Skeletal muscle tissue (tissue), 4 donors: ENCODE data around the gene SUPT5H. TPM values are rescaled to one million over a fixed set of nuclear protein-coding genes. Genes with fewer than 3 reads are reported as not detected.

Experiments
- H3K27ac ChIP-seq: one replicate; pipeline ENCODE4 v1.7.0; 2013; ENCODE audit warnings: mild to moderate bottlenecking, low read depth, low read length, inconsistent platforms
- H3K27me3 ChIP-seq, 3 donors: one replicate each; pipeline ENCODE4 v1.7.0; 2013; ENCODE audit warnings: low read length in 3 of 3; ENCODE audit not compliant: control insufficient read depth in 3 of 3, insufficient read depth in 3 of 3
- H3K36me3 ChIP-seq, 3 donors: one replicate each; pipeline ENCODE4 v1.7.0; 2013; ENCODE audit warnings: low read length in 3 of 3; ENCODE audit not compliant: control insufficient read depth in 3 of 3, insufficient read depth in 3 of 3
- H3K4me1 ChIP-seq, 3 donors: one replicate each; pipeline ENCODE4 v1.7.0; 2013; ENCODE audit warnings: low read length in 3 of 3, mild to moderate bottlenecking in 3 of 3; ENCODE audit not compliant: control insufficient read depth in 3 of 3, insufficient read depth in 3 of 3
- H3K4me3 ChIP-seq, 3 donors: one replicate each; pipeline ENCODE4 v1.7.0; 2013; ENCODE audit warnings: low read length in 3 of 3
- H3K9ac ChIP-seq, 3 donors: one replicate each; pipeline ENCODE4 v1.7.0; 2013; ENCODE audit warnings: low read length in 3 of 3, mild to moderate bottlenecking in 3 of 3, moderate library complexity in 2 of 3, low read depth in 1 of 3
- H3K9me3 ChIP-seq, 3 donors: one replicate each; pipeline ENCODE4 v1.7.0; 2013; ENCODE audit warnings: low read length in 3 of 3; ENCODE audit not compliant: control insufficient read depth in 3 of 3
- total RNA-seq: library from RNA; depleted of rRNA; stranded (reverse); fragments of >200 nt; gene quantifications from one replicate; pipeline ENCODE4 v1.2.3, GENCODE V29; 2014
- donor health status: Osteomylitis.

SUPT5H gene
- total RNA-seq, 1 donor from 2014 or later = 40.7 TPM

- Histone ChIP-seq H3K4me3 (no peak overlapping the region), H3K36me3 (peaks cover 64 to 68% (median 67%) of the 10 kb centered on the region in 3 donors), H3K27me3 (no peaks in the 10 kb centered on the region), H3K27ac (no peak overlapping the region), H3K9ac (no peak overlapping the region), H3K4me1 (no peaks in the 10 kb centered on the region), H3K9me3 (no peaks in the 10 kb centered on the region)
These were observed 20.8 kb downstream of the SUPT5H start for GRCh38 chr19:39465956-39466747.

DNA sequence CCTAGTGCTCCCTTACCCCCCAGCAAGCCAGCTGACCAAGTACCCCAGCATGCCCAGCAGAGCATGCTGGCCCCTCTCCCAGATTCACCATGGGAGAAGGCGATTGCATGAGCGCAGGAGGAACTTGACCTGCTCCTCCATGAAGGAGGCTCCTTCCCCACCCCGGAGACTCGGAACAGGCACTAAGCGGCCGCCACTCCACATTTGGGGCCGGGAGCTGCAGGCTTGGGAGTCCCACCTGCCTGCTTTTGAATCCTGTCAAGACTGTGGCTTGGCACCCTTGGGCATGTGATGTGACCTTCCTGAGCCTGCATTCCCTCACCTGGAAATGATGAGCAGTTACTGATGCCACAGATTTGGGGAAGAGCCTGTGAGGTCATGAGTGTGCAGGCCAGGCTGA lies 22.6 kb downstream of the SUPT5H start:
- Histone ChIP-seq H3K27ac (no peak overlapping the region), H3K4me3 (no peak overlapping the region), H3K36me3 (peaks cover 80 to 83% (median 81%) of the 10 kb centered on the region in 3 donors), H3K9ac (no peak overlapping the region), H3K27me3 (no peaks in the 10 kb centered on the region), H3K4me1 (no peaks in the 10 kb centered on the region), H3K9me3 (no peaks in the 10 kb centered on the region)

DNA sequence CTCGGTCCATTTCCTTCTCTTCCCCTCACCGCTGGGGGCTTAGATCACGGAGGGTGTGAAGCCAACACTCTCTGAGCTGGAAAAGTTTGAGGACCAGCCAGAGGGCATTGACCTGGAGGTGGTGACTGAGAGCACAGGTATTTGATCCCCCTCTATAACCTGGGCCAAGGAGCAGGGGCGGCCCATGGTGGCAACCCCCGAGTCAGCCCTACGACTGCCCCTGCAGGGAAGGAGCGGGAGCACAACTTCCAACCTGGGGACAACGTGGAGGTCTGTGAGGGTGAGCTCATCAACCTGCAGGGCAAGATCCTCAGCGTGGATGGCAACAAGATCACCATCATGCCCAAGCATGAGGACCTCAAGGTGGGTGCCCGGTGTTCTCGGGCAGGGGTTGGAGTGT lies 23.7 kb downstream of the SUPT5H start:
- no peaks in the 10 kb centered on the region for H3K4me1 ChIP-seq
- no peak overlapping the region for H3K4me3 ChIP-seq
- no peaks in the 10 kb centered on the region for H3K9me3 ChIP-seq
- H3K36me3 ChIP-seq = peaks cover 89 to 91% (median 91%) of the 10 kb centered on the region in 3 donors
- H3K9ac ChIP-seq = no peak overlapping the region
- no peaks in the 10 kb centered on the region for H3K27me3 ChIP-seq
- no peak overlapping the region for H3K27ac ChIP-seq

- Histone ChIP-seq H3K4me1 (no peaks in the 10 kb centered on the region), H3K9me3 (no peaks in the 10 kb centered on the region), H3K27me3 (no peaks in the 10 kb centered on the region), H3K36me3 (peaks cover 93 to 95% (median 94%) of the 10 kb centered on the region in 3 donors), H3K27ac (no peak overlapping the region), H3K9ac (no peak overlapping the region), H3K4me3 (no peak overlapping the region)
These were observed 24.2 kb downstream of the SUPT5H start for GRCh38 chr19:39469567-39469966.

GRCh38 chr19:39470724-39471339 lies 25.4 kb downstream of the SUPT5H start:
- Histone ChIP-seq H3K27me3 (no peaks in the 10 kb centered on the region), H3K9ac (no peak overlapping the region), H3K4me3 (no peak overlapping the region), H3K36me3 (peaks cover 90 to 94% (median 91%) of the 10 kb centered on the region in 3 donors), H3K27ac (no peak overlapping the region), H3K4me1 (peaks cover 0 to 3% (median 0%) of the 10 kb centered on the region in 3 donors), H3K9me3 (no peaks in the 10 kb centered on the region)

- no peak overlapping the region for H3K9ac ChIP-seq
- H3K4me1 ChIP-seq = peaks cover 0 to 4% (median 0%) of the 10 kb centered on the region in 3 donors
- no peak overlapping the region for H3K4me3 ChIP-seq
- H3K27me3 ChIP-seq = no peaks in the 10 kb centered on the region
- H3K27ac ChIP-seq = no peak overlapping the region
- H3K36me3 ChIP-seq = peaks cover 87 to 90% (median 88%) of the 10 kb centered on the region in 3 donors
- no peaks in the 10 kb centered on the region for H3K9me3 ChIP-seq
These were observed 26.6 kb downstream of the SUPT5H start for GRCh38 chr19:39471756-39472536.

GRCh38 chr19:39472746-39473442 lies 27.5 kb downstream of the SUPT5H start:
- peaks cover 0 to 4% (median 0%) of the 10 kb centered on the region in 3 donors for H3K4me1 ChIP-seq
- H3K4me3 ChIP-seq = no peak overlapping the region
- H3K27ac ChIP-seq = no peak overlapping the region
- H3K36me3 ChIP-seq = peaks cover 80 to 83% (median 81%) of the 10 kb centered on the region in 3 donors
- no peaks in the 10 kb centered on the region for H3K9me3 ChIP-seq
- no peak overlapping the region for H3K9ac ChIP-seq
- H3K27me3 ChIP-seq = no peaks in the 10 kb centered on the region

DNA sequence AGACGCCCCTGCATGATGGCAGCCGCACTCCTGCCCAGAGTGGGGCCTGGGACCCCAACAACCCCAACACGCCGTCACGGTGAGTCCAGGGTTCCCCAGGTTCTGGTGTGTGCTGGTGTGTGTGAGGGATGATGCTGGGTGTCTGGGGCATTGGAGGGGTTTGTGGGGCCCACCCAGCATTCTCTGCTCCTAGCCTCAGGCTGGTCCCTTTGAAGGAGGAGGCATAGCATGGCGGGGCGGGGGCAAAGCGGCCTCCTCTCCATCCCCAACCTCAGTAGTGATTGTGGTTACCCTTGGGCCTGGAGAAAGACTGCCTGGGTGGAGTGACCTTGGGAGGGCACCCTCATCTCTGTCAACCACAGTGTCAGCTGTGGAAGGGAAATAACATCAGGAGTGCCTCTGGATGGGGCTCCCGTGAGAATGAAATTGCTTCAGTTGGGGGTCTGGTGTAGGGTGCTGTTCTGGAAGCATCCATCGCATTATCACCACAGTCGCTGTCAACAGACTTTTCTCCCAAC lies 28.1 kb downstream of the SUPT5H start:
- Histone ChIP-seq H3K9me3 (no peaks in the 10 kb centered on the region), H3K4me1 (peaks cover 0 to 4% (median 0%) of the 10 kb centered on the region in 3 donors), H3K36me3 (peaks cover 74 to 77% (median 75%) of the 10 kb centered on the region in 3 donors), H3K27me3 (no peaks in the 10 kb centered on the region), H3K27ac (no peak overlapping the region), H3K4me3 (no peak overlapping the region), H3K9ac (no peak overlapping the region)

DNA sequence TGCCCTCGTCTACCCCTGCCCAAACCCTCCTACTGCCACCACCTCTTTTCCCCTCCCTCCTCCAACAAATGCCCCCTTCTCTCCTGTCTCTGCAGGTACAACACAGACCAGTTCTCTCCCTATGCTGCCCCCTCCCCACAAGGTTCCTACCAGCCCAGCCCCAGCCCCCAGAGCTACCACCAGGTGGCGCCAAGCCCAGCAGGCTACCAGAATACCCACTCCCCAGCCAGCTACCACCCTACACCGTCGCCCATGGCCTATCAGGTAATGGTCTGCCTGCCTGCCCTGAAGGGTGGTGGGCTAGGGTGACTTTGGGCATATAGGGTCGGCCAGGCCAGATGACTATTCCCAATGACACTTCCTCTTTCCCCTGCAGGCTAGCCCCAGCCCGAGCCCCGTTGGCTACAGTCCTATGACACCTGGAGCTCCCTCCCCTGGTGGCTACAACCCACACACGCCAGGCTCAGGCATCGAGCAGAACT lies 28.8 kb downstream of the SUPT5H start:
- Histone ChIP-seq H3K9me3 (no peaks in the 10 kb centered on the region), H3K4me1 (peaks cover 0 to 4% (median 0%) of the 10 kb centered on the region in 3 donors), H3K36me3 (peaks cover 67 to 70% (median 68%) of the 10 kb centered on the region in 3 donors), H3K4me3 (no peak overlapping the region), H3K9ac (peak overlapping the region in 1 of 3 donors; percentile 16), H3K27me3 (no peaks in the 10 kb centered on the region), H3K27ac (no peak overlapping the region)
